ENCODE results near the gene STK33.
"Not testable (repeated sequence)": the region's sequence is repeated elsewhere in the genome, so short reads cannot be mapped to it uniquely, and the experiment has no call there.

STK33 gene

GRCh38 chr11:8533332-8533731 lies 60.7 kb downstream of the STK33 start:
- DNase-seq: no peak

GRCh38 chr11:8532475-8532874 lies 61.6 kb downstream of the STK33 start:
- no peak for DNase-seq

GRCh38 chr11:8531982-8532381 lies 62.0 kb downstream of the STK33 start:
- no peak for DNase-seq

GRCh38 chr11:8531312-8531711 lies 62.7 kb downstream of the STK33 start:
- DNase-seq: peak; percentile 37

- DNase-seq: no peak
Measured at GRCh38 chr11:8527939-8528338, 66.1 kb downstream of the STK33 start.

GRCh38 chr11:8523396-8523795 lies 70.6 kb downstream of the STK33 start:
- no peak for DNase-seq

- no peak for DNase-seq
Measured at GRCh38 chr11:8512547-8512946, 81.5 kb downstream of the STK33 start.

GRCh38 chr11:8503910-8504364 lies 90.1 kb downstream of the STK33 start:
- no peak for DNase-seq

GRCh38 chr11:8501836-8502235 lies 92.2 kb downstream of the STK33 start:
- no peak for DNase-seq

- no peak for DNase-seq
Measured at GRCh38 chr11:8488395-8488794, 105.6 kb downstream of the STK33 start.

GRCh38 chr11:8487261-8487660 lies 106.8 kb downstream of the STK33 start:
- DNase-seq: no peak

- no peak for DNase-seq
Measured at GRCh38 chr11:8484251-8484650, 109.8 kb downstream of the STK33 start.

GRCh38 chr11:8480858-8481257 lies 113.2 kb downstream of the STK33 start:
- no peak for DNase-seq

GRCh38 chr11:8477680-8478079 lies 116.3 kb downstream of the STK33 start:
- DNase-seq: no peak

GRCh38 chr11:8477151-8477550 lies 116.9 kb downstream of the STK33 start:
- no peak for DNase-seq

GRCh38 chr11:8467806-8468205 lies 126.2 kb downstream of the STK33 start:
- not testable (repeated sequence) for DNase-seq

- not testable (repeated sequence) for DNase-seq
Measured at GRCh38 chr11:8467356-8467755, 126.7 kb downstream of the STK33 start.

- not testable (repeated sequence) for DNase-seq
Measured at GRCh38 chr11:8466884-8467283, 127.1 kb downstream of the STK33 start.

GRCh38 chr11:8459711-8460399 lies 134.2 kb downstream of the STK33 start:
- DNase-seq: no peak

- no peak for DNase-seq
Measured at GRCh38 chr11:8442301-8442700, 151.7 kb downstream of the STK33 start.

GRCh38 chr11:8440649-8441048 lies 153.4 kb downstream of the STK33 start:
- no peak for DNase-seq

GRCh38 chr11:8429483-8429882 lies 164.5 kb downstream of the STK33 start:
- DNase-seq: no peak

GRCh38 chr11:8426076-8426475 lies 168.0 kb downstream of the STK33 start:
- DNase-seq: no peak

GRCh38 chr11:8415195-8415594 lies 178.8 kb downstream of the STK33 start:
- DNase-seq: no peak

Data from NCI-H187 treated with DMSO at 0.1 percent for 48 hours (cell line).